HG03159 (cell line): ENCODE results near the gene FA2H.
"Not testable (repeated sequence)": the region's sequence is repeated elsewhere in the genome, so short reads cannot be mapped to it uniquely, and the experiment has no call there.

Experiments
- ATAC-seq: cut with Tn5 transposase; IDR thresholded peaks from one replicate; pipeline ENCODE4 v1.9.1; 2021; ENCODE audit warnings: mild to moderate bottlenecking, moderate library complexity; ENCODE audit not compliant: unreplicated experiment

The FA2H gene

GRCh38 chr16:74695450-74696422, 78.9 kb downstream of the FA2H start:
- peak; percentile 91 for ATAC-seq

DNA sequence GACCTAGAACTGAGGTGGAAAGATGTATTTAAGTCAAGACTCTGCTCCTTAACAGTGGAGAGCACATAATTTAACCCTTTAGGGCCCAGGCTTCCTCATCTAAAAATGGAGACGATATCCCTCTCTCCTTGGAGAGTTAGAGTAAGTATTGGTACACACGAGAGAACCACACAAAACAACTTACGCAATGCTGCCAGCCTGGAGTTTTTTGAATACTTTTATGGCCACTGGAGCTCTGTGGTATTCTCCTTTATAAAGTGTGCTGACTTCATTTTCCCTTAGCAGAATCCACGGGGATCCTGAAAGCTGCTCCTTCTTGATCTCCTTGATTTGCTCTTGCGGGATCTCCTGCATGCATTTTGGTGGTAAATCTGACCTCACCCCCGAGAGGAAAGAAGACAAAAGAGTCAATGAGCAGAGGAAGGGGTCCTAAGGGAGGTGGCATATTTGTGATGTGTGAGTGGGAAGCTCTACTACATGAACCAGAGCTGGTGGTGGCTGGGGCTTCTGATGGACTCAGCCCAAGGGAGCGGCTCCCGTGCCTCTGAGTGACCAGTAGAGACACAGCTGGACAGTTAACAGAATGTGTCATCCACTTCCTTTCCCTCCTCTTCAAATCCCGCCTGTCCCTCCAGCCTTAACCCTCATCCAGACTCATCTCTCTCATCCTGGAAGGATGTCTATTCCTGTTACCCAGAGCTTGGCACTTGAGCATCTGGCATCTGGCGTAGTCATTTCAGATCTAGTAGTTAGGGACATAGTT, 83.3 kb downstream of the FA2H start:
- ATAC-seq, result no peak

GRCh38 chr16:74682556-74682955, 92.1 kb downstream of the FA2H start:
- no peak for ATAC-seq

- no peak for ATAC-seq
These were observed 93.9 kb downstream of the FA2H start for GRCh38 chr16:74680681-74681080.

GRCh38 chr16:74679983-74680382, 94.6 kb downstream of the FA2H start:
- ATAC-seq, result no peak

GRCh38 chr16:74677868-74678267, 96.8 kb downstream of the FA2H start:
- ATAC-seq, result no peak

DNA sequence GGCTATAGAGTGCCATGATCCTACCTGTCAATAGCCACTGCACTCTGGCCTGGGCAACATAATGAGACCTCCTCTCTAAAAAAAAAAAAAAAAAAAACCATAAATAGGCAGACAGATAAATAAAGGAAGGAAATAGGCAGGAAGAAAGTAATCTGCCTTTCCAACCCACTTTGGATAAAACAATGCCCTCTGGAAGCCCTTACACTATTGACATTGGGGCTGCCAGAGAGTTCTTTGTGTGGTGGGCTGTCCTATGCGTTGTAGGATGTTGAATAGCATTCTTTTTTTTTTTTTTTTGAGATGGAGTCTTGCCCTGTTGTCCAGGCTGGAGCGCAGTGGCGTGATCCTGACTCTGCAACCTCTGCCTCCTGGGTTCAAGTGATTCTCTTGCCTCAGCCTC, 100.7 kb downstream of the FA2H start:
- ATAC-seq, result no peak

DNA sequence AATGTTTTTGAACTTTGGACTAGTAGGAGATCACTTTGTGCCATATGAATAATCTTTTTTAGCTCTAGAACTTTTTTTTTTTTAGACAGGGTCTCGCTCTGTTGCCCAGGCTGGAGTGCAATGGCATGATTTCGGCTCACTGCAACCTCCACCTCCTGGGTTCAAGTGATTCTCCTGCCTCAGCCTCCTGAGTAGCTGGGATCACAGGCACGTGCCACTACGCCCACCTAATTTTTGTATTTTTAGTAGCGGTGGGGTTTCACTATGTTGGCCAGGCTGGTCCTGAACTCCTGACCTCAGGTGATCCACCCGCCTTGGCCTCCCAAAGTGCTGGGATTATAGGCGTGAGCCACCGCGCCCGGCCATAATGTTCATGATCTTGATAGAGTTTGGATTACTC, 105.7 kb downstream of the FA2H start:
- ATAC-seq, result not testable (repeated sequence)

DNA sequence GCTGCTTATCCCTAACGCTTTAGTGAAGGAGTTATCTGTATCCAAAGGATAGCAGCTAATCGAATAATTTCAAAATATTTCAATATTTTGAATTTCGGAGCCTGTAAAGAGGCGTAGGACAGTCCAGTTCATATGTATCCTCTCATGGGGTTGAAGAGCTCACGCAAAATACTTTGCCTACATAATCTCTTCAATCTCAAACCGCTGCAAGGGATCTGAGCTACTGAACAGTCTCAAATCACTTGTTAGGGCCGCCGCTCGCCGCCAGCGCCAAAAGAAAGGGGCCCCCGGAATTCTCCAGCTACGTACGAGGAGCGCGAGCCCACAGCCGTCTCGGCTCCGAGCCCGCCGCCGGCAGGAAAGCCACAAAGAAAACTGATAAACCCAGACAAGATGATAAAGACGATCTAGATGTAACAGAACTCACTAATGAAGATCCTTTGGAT, 107.3 kb downstream of the FA2H start:
- ATAC-seq, result no peak

GRCh38 chr16:74666425-74667254, 108.0 kb downstream of the FA2H start, which contains the start of gene RFWD3:
RFWD3 (minus strand) TSS chr16:74666877; CDS start chr16:74661449, 5,428 bp downstream.
- peak; percentile 99 for ATAC-seq

- ATAC-seq, result no peak
These were observed 108.6 kb downstream of the FA2H start for GRCh38 chr16:74666010-74666421.
